ENCODE results near the gene TSC2. TPM values are rescaled to one million over a fixed set of nuclear protein-coding genes. Genes with fewer than 3 reads are reported as not detected.
A peak's percentile ranks its signal among the peaks of the same experiment; 100 is the strongest.

Gene TSC2
- total and polyA plus RNA-seq, 2 of the 13 experiments (the other 11 are each of a cell fraction or from before 2014, with no cell fraction given), result 19.6 to 40.4 TPM

DNA sequence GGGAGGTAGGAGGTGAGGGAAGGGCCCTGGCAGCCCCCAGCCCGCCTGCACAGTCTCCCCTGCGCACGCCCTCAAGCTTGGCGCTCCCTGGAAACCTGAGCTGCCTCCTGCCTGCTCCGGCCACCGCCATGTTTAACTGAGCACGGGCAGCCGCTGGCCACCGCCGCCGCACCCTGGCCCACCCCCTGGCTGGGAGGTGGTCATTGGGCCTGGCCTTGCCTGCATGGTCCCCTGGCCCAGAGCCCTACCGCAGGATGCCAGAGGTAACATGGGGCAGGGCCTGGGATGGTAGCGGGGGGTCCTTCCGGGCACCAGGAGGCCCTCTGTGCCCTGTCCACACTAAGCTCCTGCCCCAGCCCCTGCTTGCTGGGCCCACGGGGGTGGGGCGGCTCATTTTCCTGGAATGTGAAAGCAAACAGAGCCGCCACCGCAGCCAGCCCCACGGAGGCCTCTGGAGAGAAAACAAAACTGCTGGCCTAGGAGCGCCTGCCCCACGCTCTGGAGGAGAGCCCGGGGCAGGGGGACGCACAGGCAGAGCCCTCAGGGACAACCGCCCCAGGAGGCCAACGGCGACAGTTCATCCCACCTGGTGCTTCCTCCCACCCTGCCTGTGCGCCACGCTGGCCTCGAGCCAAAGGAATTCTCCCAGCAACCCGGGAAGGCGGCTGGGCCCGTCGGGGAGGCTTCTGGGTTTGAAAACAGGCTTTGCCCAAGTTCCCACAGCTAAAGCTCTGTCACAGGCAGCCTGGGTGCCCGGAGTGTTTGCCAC, 12.2 kb upstream of the TSC2 start (continued):
- TF ChIP-seq, protein P1, sequence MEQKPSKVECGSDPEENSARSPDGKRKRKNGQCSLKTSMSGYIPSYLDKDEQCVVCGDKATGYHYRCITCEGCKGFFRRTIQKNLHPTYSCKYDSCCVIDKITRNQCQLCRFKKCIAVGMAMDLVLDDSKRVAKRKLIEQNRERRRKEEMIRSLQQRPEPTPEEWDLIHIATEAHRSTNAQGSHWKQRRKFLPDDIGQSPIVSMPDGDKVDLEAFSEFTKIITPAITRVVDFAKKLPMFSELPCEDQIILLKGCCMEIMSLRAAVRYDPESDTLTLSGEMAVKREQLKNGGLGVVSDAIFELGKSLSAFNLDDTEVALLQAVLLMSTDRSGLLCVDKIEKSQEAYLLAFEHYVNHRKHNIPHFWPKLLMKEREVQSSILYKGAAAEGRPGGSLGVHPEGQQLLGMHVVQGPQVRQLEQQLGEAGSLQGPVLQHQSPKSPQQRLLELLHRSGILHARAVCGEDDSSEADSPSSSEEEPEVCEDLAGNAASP (CRISPR knock-in tag; IDR thresholded peaks at IDR 0.05; ENCODE audit: borderline replicate concordance), result no peak; the same call in 1 of the 2 replicates
- TF ChIP-seq, protein P2, sequence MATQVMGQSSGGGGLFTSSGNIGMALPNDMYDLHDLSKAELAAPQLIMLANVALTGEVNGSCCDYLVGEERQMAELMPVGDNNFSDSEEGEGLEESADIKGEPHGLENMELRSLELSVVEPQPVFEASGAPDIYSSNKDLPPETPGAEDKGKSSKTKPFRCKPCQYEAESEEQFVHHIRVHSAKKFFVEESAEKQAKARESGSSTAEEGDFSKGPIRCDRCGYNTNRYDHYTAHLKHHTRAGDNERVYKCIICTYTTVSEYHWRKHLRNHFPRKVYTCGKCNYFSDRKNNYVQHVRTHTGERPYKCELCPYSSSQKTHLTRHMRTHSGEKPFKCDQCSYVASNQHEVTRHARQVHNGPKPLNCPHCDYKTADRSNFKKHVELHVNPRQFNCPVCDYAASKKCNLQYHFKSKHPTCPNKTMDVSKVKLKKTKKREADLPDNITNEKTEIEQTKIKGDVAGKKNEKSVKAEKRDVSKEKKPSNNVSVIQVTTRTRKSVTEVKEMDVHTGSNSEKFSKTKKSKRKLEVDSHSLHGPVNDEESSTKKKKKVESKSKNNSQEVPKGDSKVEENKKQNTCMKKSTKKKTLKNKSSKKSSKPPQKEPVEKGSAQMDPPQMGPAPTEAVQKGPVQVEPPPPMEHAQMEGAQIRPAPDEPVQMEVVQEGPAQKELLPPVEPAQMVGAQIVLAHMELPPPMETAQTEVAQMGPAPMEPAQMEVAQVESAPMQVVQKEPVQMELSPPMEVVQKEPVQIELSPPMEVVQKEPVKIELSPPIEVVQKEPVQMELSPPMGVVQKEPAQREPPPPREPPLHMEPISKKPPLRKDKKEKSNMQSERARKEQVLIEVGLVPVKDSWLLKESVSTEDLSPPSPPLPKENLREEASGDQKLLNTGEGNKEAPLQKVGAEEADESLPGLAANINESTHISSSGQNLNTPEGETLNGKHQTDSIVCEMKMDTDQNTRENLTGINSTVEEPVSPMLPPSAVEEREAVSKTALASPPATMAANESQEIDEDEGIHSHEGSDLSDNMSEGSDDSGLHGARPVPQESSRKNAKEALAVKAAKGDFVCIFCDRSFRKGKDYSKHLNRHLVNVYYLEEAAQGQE (IDR thresholded peaks at IDR 0.05; ENCODE audit: borderline replicate concordance in 1 of 2, low read depth in 1 of 2, low read length in 2 of 2), result no peak
- TF ChIP-seq ZNF546 (CRISPR knock-in tag; conservative IDR thresholded peaks at IDR 0.05), result peak; percentile 8; the same call in 1 of the 2 replicates
- no peak for TF ChIP-seq JUNB (CRISPR knock-in tag; IDR thresholded peaks at IDR 0.05; ENCODE audit: borderline replicate concordance)
- TF ChIP-seq DPF2 (CRISPR knock-in tag; IDR thresholded peaks at IDR 0.05; ENCODE audit: borderline replicate concordance, low read depth), result peak; percentile 62
- TF ChIP-seq TEAD3 (CRISPR knock-in tag; optimal IDR thresholded peaks at IDR 0.05; ENCODE audit: borderline replicate concordance), result peak; percentile 99
- TF ChIP-seq, protein P3, sequence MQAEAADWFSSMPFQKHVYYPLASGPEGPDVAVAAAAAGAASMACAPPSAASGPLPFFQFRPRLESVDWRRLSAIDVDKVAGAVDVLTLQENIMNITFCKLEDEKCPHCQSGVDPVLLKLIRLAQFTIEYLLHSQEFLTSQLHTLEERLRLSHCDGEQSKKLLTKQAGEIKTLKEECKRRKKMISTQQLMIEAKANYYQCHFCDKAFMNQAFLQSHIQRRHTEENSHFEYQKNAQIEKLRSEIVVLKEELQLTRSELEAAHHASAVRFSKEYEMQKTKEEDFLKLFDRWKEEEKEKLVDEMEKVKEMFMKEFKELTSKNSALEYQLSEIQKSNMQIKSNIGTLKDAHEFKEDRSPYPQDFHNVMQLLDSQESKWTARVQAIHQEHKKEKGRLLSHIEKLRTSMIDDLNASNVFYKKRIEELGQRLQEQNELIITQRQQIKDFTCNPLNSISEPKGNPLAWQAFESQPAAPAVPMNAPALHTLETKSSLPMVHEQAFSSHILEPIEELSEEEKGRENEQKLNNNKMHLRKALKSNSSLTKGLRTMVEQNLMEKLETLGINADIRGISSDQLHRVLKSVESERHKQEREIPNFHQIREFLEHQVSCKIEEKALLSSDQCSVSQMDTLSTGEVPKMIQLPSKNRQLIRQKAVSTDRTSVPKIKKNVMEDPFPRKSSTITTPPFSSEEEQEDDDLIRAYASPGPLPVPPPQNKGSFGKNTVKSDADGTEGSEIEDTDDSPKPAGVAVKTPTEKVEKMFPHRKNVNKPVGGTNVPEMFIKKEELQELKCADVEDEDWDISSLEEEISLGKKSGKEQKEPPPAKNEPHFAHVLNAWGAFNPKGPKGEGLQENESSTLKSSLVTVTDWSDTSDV (CRISPR knock-in tag; IDR thresholded peaks at IDR 0.05), result 0 out of 2 replicates have a peak, but pooled peaks have one; percentile 53
- TF ChIP-seq ZMYM3 (CRISPR knock-in tag; IDR thresholded peaks at IDR 0.05), result peak; percentile 12; the same call in 1 of the 2 replicates
- TF ChIP-seq PRMT3 (CRISPR knock-in tag; IDR thresholded peaks at IDR 0.05; ENCODE audit: borderline replicate concordance, low read depth), result no peak; the same call in 1 of the 2 replicates
- TF ChIP-seq TOPORS (CRISPR knock-in tag; IDR thresholded peaks at IDR 0.05), result no peak
- TF ChIP-seq, protein P4, sequence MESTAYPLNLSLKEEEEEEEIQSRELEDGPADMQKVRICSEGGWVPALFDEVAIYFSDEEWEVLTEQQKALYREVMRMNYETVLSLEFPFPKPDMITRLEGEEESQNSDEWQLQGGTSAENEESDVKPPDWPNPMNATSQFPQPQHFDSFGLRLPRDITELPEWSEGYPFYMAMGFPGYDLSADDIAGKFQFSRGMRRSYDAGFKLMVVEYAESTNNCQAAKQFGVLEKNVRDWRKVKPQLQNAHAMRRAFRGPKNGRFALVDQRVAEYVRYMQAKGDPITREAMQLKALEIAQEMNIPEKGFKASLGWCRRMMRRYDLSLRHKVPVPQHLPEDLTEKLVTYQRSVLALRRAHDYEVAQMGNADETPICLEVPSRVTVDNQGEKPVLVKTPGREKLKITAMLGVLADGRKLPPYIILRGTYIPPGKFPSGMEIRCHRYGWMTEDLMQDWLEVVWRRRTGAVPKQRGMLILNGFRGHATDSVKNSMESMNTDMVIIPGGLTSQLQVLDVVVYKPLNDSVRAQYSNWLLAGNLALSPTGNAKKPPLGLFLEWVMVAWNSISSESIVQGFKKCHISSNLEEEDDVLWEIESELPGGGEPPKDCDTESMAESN (CRISPR knock-in tag; conservative IDR thresholded peaks at IDR 0.05), result no peak
- no peak for TF ChIP-seq GABPA (IDR thresholded peaks at IDR 0.05; ENCODE audit: low read depth, low read length)
- TF ChIP-seq GABPA (CRISPR knock-in tag; IDR thresholded peaks at IDR 0.05; ENCODE audit: low read depth), result 0 out of 2 replicates have a peak, but pooled peaks have one; percentile 38
- 0 out of 2 replicates have a peak, but pooled peaks have one; percentile 19 for TF ChIP-seq ZNF44 (CRISPR knock-in tag; IDR thresholded peaks at IDR 0.05)
- TF ChIP-seq JDP2 (CRISPR knock-in tag; IDR thresholded peaks at IDR 0.05; ENCODE audit: borderline replicate concordance), result no peak
- TF ChIP-seq RXRA (CRISPR knock-in tag; IDR thresholded peaks at IDR 0.05), result peak; percentile 87
- TF ChIP-seq ZNF780A (CRISPR knock-in tag; IDR thresholded peaks at IDR 0.05), result no peak
- TF ChIP-seq ZNF616 (CRISPR knock-in tag; IDR thresholded peaks at IDR 0.05; ENCODE audit: low read depth), result no peak
